HG02588 (cell line): Measurements from ENCODE around the gene AOPEP.
"Not testable (repeated sequence)": the region's sequence is repeated elsewhere in the genome, so short reads cannot be mapped to it uniquely, and the experiment has no call there.

Experiments used
- ATAC-seq: cut with Tn5 transposase; IDR thresholded peaks from one replicate; pipeline ENCODE4 v1.9.1; 2021; ENCODE audit warnings: mild to moderate bottlenecking, moderate library complexity; ENCODE audit not compliant: unreplicated experiment

AOPEP gene

DNA sequence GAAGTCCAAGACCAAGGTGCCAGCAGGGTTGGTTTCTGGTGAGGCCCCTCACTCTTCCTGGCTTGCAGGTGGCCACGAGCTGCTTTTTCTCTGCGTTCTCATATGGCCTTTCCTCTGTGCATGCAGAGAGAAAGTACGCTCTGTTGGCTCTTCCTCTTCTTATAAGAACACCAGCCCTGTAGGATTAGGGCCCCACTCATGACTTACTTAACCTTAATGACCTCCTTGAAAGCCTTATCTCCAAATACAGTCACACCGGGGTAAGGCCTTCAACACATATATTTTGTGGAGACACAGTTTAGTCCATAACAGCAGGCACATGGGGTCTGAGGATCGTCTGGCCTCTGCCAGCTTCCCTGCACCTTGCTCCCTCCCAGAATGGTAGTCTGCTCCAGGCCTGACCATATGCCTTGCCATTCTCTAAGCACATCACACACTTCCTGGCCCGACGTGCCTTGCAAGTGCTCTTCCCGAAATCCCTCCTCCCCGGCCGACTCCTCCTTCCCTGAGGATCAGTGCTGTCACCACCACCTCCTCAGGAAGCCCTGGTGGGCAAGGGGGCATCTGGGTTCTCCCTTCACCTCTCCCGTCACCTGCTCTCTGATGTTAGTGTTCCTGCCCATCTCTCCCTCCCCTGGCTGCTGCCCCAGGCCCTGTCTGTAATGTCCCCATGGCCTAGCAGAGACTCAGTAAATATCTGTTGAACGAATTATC, 200.7 kb downstream of the AOPEP start:
- ATAC-seq, result no peak

- no peak for ATAC-seq
Observed at GRCh38 chr9:94927762-94928670, 201.5 kb downstream of the AOPEP start.

DNA sequence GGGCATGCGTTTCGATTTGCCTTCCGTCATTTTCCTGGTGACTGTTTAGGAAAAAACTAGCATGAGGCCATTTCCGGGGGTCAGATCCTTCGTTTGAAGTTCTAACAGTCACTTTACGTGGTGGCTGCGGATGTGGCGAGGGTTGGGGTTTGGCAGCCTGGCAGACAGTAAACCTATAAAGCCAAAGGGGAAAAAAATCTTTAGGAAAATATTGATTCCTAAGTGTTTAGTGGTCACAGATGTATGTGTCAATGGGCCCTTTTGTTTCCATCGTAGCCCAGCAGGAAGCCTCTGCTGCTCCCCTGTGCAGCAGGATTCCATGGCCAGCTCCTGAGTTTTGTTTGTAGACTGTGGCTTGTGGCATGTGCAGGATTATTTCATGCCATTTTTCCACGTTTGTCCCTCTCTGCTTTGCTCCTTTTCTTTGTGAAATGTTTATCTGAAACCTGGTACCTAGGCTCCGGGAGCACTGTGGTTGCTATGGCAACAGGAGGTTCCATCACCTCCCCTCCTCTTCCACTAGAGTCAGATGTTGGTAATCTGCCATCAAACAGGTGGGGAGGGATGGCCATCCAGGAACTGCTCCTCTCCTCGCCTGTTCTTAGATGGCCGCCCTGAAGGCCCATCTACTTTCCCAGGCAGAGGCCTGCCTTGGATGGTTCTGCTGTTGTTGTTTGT, 202.3 kb downstream of the AOPEP start:
- no peak for ATAC-seq

DNA sequence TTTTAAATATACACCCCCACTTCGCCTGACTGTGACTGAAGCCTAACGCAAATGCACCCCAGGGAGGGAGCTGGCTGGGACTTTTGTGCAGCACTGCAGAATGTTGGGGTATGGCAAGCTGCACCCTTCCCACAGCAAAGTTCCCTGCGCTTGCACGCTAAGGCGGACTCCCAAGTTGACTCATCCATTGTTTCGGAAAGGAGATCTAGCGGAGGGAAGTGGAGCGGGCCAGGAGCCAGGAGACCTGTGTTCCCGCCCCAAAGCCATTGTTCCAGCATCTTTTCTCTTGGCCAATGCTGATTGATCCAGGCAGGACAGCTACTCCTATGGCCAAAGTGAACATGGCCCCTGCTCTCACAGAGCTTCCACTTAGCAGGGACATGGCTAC, 202.9 kb downstream of the AOPEP start:
- ATAC-seq, result no peak

DNA sequence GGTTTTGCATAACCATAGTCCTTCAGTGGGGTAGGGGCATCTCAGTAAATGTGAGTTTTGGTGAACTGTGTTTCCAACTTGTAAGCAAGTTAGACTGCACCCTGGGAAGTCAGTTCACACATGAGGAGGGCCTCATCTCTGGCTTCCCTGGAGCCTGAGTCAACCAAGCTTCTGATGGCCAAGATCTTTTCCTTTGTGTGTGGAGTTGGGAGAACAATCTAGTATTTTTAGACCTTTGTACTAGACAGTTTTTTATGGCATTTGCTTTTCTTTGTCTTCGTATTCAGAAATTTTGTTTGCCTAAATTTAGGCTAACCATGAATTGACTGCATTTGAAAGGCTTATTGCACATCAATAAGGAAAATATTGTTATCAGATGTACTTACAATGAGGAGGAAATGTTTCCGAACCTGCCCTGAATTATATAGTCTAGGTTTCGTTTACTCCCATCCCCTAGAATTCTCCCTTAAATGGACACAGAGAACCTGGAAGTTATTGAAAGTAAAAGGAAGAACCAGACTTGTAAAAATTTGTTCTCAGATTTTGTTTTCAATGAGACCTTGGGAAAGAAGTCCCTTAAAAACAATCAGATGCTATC, 204.6 kb downstream of the AOPEP start:
- ATAC-seq, result no peak

DNA sequence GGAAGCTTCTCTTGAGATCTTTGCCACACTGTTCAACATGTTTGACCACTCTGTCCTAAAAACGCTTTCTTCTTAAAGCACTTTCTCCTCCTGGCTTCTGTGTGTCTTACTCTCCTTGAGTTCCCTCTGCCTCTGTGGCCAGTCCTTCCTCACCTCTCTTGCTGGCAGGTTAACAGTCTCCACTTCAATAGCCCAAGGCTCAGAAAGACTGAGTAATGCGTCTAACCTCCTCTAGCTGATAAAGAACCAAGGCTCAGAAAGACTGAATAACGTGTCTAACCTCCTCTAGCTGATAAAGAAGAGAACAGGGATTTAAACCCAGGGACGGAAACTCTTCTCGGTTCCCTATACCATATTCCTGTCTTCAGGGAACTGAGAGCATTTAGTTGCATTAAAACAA, 205.2 kb downstream of the AOPEP start:
- ATAC-seq, result no peak

DNA sequence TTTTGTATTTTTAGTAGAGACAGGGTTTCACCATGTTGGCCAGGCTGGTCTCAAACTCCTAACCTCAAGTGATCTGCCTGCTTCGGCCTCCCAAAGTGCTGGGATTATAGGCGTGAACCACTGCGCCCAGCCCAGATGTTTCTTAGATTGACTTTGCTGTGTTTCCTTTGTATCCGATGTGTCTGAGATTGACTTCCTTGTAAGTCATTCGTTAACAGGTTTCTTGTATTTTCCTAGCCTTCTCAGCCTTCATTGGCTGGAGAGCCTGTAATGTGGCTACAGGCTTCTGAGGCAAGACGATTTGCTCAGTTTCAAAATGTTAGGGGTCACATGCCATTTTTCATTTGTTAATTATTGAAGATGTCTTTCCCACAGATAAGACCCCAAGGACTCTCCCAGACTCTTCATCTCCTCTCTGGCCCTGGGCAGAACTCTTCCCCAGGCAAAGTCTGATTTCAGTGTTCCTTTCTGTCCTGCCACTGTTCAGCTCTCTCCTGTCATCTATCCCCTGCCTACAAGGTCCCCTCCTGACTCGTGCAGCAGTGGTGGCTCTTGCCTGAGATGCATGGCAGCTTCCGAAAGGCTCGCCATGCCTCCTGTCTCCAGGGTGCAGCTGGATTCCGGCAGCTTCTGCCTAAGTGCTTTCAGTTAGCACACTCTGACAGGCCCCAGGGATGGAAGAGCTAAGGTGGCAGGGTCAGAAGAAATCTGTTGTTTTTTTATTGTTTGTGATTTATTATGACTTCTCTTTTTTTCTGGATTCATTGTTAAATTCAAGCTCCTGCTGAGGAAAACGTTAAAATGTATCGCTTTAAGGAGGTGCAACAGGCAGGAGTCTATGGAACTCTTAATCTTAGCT, 206.4 kb downstream of the AOPEP start:
- no peak for ATAC-seq

GRCh38 chr9:94933511-94933828, 207.0 kb downstream of the AOPEP start:
- ATAC-seq, result no peak

- no peak for ATAC-seq
Observed at GRCh38 chr9:94934816-94935328, 208.4 kb downstream of the AOPEP start.

GRCh38 chr9:94935396-94935795, 208.9 kb downstream of the AOPEP start:
- no peak for ATAC-seq

GRCh38 chr9:94936419-94936818, 209.9 kb downstream of the AOPEP start:
- no peak for ATAC-seq

GRCh38 chr9:94937214-94937903, 210.9 kb downstream of the AOPEP start:
- ATAC-seq, result no peak

DNA sequence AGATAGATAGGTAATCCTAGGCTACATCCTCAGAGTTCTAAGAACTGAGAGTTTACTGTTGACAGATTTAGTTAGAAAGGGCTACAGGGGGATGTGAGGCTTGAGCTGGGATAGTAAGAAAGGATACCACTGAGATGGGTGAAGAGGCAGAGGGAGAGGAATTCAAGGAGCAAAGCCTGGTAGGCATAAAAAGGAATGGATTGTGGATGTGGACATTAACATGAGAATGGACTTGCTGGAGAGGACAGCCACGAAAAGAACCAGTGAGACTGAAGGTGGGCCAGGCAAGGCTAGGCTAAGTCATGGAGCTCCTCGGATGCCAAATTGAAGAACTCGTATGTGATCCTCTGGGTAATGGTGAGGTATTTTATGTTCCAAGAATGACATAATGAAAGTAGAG, 211.9 kb downstream of the AOPEP start:
- ATAC-seq, result no peak

DNA sequence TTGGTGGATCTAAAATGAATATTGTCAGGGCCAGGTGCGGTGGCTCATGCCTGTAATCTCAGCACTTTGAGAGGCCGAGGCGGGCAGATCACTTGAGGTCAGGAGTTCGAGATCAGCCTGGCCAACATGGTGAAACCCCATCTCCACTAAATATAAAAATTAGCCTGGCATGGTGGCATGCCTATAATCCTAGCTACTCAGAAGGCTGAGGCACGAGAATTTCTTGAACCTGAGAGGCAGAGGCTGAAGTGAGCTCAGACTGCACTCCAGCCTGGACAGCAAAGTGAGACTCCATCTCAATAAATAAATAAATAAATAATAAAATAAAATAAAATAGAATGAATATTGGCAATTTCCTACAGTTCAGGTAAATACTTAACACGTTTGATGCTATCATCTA, 213.8 kb downstream of the AOPEP start:
- ATAC-seq, result not testable (repeated sequence)

DNA sequence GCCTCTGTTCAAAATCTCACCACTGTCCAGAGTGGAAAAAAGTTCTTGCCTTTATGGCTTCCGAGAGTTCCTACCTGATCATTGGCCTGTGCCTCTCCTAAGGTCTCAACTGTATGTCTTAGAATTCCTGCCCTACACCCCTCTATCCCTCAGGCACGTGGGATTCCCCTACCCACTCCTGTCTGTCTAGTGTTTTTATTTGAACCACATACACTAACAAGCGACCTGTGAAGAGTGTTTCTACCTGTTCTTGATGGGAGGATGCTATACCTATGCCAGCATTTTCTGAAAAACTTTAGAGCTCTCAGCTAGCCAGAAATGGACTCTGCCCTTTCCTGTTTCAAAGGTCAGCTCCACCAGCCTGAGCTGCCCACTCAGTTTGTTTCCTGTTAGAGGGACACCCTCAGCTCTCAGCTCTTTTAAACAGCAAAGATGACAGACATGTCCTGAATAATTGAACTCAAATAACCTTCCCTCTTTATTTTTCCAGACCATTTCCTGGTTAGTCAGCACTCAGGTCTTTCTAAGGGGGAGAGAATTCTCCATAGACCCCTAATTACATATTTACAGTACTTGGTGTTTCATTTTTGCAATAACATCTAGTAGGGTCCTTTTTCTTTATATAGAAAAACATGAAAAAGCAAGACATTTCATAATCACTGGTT, 214.8 kb downstream of the AOPEP start:
- no peak for ATAC-seq

- ATAC-seq, result no peak
Observed at GRCh38 chr9:94944626-94945025, 218.1 kb downstream of the AOPEP start.

DNA sequence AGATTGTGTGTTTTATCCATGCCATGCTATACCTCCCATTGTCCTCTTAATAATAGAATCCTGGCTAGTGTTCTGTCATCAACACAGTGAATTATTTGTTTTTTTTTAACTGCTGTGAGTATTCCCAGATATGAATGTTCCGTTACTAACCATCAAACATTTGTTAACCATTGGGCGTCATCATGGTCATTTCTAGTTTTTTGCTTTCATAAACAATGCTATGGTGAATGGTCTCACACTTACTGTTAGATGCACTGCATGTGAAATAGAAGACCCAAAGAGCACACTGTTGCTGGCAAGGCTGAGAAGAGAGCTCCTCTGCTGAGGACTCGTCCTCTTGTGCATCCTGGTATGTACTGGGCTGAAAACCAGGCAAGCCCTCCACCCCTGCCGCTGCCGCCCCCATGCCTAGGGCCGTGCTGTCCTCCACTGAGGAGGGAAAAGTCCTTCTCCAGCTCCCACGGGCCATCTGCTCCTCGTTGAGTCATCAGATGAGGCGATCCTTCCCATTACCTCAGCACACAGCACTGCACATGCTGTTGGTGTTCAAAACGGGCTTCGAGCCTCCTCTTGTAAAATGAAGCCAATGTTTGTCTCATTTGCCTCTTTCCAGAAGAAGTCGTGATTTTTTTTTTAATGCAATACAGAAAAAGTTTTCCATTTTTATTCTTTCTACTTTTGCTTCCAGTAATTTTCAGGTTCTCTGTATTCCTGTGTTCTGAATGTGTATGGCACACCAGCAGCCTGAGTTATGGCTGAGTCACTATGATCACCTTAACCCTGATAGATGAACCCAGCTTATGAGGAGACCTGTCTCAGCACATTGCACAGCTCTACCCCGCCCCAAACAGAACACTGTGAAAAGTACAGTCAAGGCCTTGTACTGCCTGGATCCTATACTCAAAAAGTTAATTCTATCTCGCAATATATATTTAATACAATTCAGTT, 219.0 kb downstream of the AOPEP start:
- ATAC-seq, result no peak

DNA sequence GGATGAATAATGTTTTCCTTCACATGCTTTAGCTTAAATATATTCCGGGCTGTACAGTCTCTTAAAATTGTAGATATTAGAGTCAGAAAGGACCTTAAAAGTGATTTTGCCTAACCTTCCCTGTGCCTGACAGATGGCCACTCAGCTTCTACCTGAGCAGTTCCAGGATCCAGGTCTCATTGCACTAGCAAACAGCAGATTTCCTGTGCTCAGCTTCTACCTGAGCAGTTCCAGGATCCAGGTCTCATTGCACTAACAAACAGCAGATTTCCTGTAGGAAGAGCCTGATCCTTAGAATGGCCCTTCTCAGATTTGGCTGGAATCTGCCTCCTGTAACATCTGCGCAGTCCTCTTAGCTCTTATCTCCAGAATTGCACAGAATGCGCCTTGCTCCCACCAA, 219.8 kb downstream of the AOPEP start:
- no peak for ATAC-seq
